HCT116 (cell line): ENCODE measurements around the gene GOLT1A. TPM values are rescaled to one million over a fixed set of nuclear protein-coding genes. Genes with fewer than 3 reads are reported as not detected.
A peak's percentile ranks its signal among the peaks of the same experiment; 100 is the strongest.

ENCODE experiments used
- ATAC-seq: fragments of 200-7000 bp; cut with Tn5 transposase; 2 replicates; pipeline ENCODE4 v1.9.1; 2020; ENCODE audit warnings: mild to moderate bottlenecking, moderate library complexity
- BruUV-seq: library from RNA; stranded (reverse); fragments of 400-500 nt; replicated peaks from 2 replicates; lab custom pipeline; 2021; lab: Mats Ljungman, UMichigan
- CTCF ChIA-PET: fragments of 300-600 bp; sonication (Branson Sonifier 250); formaldehyde crosslinking; loops from one replicate; lab custom pipeline; 2021; ENCODE audit warnings: antibody characterized with exemption; lab: Charles Lee
- POLR2A ChIA-PET: fragments of 300-600, 350-600 bp; sonication (Branson Sonifier 250); formaldehyde crosslinking; loops from one replicate; lab custom pipeline; 2021; ENCODE audit warnings: antibody characterized with exemption; lab: Charles Lee
- RAD21 ChIA-PET, 2 experiments: fragments of 300-600 bp; sonication (Branson Sonifier 250); formaldehyde crosslinking; loops; one replicate each; lab custom pipeline; 2023; ENCODE audit warnings: low total read pairs in 2 of 2; ENCODE audit not compliant: uncharacterized antibody in 2 of 2, unreplicated experiment in 2 of 2, low non-redundant PET in 1 of 2; lab: Charles Lee
- DNase-seq: peaks from one replicate; pipeline ENCODE4 v3.0.0-alpha.2; 2010; ENCODE audit warnings: low read depth, low spot score
- H2AFZ ChIP-seq: fragments of 200-600 bp; shearing (Covaris generic), sonication (generic); 2 replicates; pipeline ENCODE4 v1.6.1; 2017; ENCODE audit warnings: low read depth, mixed run types, mixed read lengths, antibody characterized with exemption, low read length; ENCODE audit not compliant: poor library complexity, severe bottlenecking
- H3K27ac ChIP-seq: 2 replicates; pipeline ENCODE4 v1.5.1; 2012; ENCODE audit warnings: low read depth, low read length
- H3K27me3 ChIP-seq: fragments of 200-600 bp; sonication (generic); 2 replicates; pipeline ENCODE4 v1.6.1; 2016; ENCODE audit warnings: mixed run types, low read length, mixed read lengths; ENCODE audit not compliant: insufficient read depth
- H3K36me3 ChIP-seq, 2 experiments: fragments of 200-500 bp in 1 of 2; fragments of 200-600 bp in 1 of 2; sonication (Bioruptor generic) in 1 of 2; sonication (generic) in 1 of 2; 2 replicates each; pipeline versions ENCODE4 v1.5.1 to v1.6.1; 2014 to 2016; ENCODE audit warnings: low read length in 2 of 2, inconsistent platforms in 1 of 2, mixed read lengths in 1 of 2, mixed run types in 1 of 2; ENCODE audit not compliant: insufficient read depth in 2 of 2, control insufficient read depth in 1 of 2
- H3K4me1 ChIP-seq, 2 experiments: fragments of 200-600 bp in 1 of 2; sonication (generic) in 1 of 2; 2 replicates each; pipeline versions ENCODE4 v1.5.1 to v1.6.1; 2012 to 2017; ENCODE audit warnings: low read length in 2 of 2, inconsistent platforms in 1 of 2, mild to moderate bottlenecking in 1 of 2, mixed read lengths in 1 of 2, mixed run types in 1 of 2, moderate library complexity in 1 of 2; ENCODE audit not compliant: insufficient read depth in 2 of 2, control insufficient read depth in 1 of 2
- H3K4me2 ChIP-seq: fragments of 200-600 bp; sonication (generic); 2 replicates; pipeline ENCODE4 v1.6.1; 2017; ENCODE audit warnings: mixed run types, low read length, mixed read lengths
- H3K4me3 ChIP-seq, 2 experiments: fragments of 200-600 bp in 1 of 2; sonication (generic) in 1 of 2; replicated peaks in 1 of 2; 2 replicates each; pipeline ENCODE4 v1.5.1; 2011 to 2016; ENCODE audit warnings: low read length in 2 of 2, control low read depth in 1 of 2, low read depth in 1 of 2, mild to moderate bottlenecking in 1 of 2, mixed read lengths in 1 of 2, mixed run types in 1 of 2
- H3K79me2 ChIP-seq: fragments of 200-600 bp; sonication (generic); 2 replicates; pipeline ENCODE4 v1.6.1; 2017; ENCODE audit warnings: mild to moderate bottlenecking, mixed run types, low read length, moderate library complexity, mixed read lengths; ENCODE audit not compliant: insufficient read depth
- H3K9ac ChIP-seq: fragments of 200-600 bp; sonication (generic); 2 replicates; pipeline ENCODE4 v1.6.1; 2016; ENCODE audit warnings: low read length, mixed read lengths
- H3K9me2 ChIP-seq: fragments of 200-600 bp; sonication (generic), shearing (Covaris generic); 2 replicates; pipeline ENCODE4 v1.6.1; 2017; ENCODE audit warnings: mixed run types, mild to moderate bottlenecking, moderate library complexity; ENCODE audit not compliant: insufficient read depth
- H3K9me3 ChIP-seq, 2 experiments: fragments of 200-500 bp in 1 of 2; fragments of 200-600 bp in 1 of 2; sonication (Bioruptor generic) in 1 of 2; sonication (generic) in 1 of 2; 2 replicates each; pipeline ENCODE4 v1.6.1; 2014 to 2017; ENCODE audit warnings: low read length in 2 of 2, mixed read lengths in 2 of 2, inconsistent platforms in 1 of 2, low read depth in 1 of 2, mild to moderate bottlenecking in 1 of 2, mixed run types in 1 of 2, moderate library complexity in 1 of 2; ENCODE audit not compliant: control insufficient read depth in 1 of 2, insufficient read depth in 1 of 2
- H4K20me1 ChIP-seq: fragments of 200-600 bp; sonication (generic), shearing (Covaris generic); 2 replicates; pipeline ENCODE4 v1.6.1; 2017; ENCODE audit warnings: mixed run types, mild to moderate bottlenecking, moderate library complexity; ENCODE audit not compliant: insufficient read depth
- CBX3 ChIP-seq: IDR thresholded peaks from 2 replicates; pipeline ENCODE4 v1.6.1; 2012; ENCODE audit warnings: low read depth
- EGR1 ChIP-seq: IDR thresholded peaks from 2 replicates; pipeline ENCODE4 v1.6.1; 2012; ENCODE audit warnings: low read depth
- ELF1 ChIP-seq: IDR thresholded peaks from 2 replicates; pipeline ENCODE4 v1.6.1; 2012; ENCODE audit warnings: low read depth, borderline replicate concordance
- EZH2phosphoT487 ChIP-seq: fragments of 200-600 bp; IDR thresholded peaks from 2 replicates; pipeline ENCODE4 v1.6.1; 2018; ENCODE audit warnings: antibody characterized with exemption, borderline replicate concordance
- FOSL1 ChIP-seq: IDR thresholded peaks from 2 replicates; pipeline ENCODE4 v1.6.1; 2012; ENCODE audit warnings: low read depth
- POLR2A ChIP-seq: IDR thresholded peaks from 2 replicates; pipeline ENCODE4 v1.7.0; 2011; ENCODE audit warnings: borderline replicate concordance; ENCODE audit not compliant: insufficient read depth, insufficient read length; ENCODE audit errors: extremely low read depth
- POLR2AphosphoS5 ChIP-seq: IDR thresholded peaks from 2 replicates; pipeline ENCODE4 v1.6.1; 2011; ENCODE audit warnings: mild to moderate bottlenecking, low read depth, low read length, moderate library complexity
- SP1 ChIP-seq: IDR thresholded peaks from 2 replicates; pipeline ENCODE4 v1.6.1; 2012; ENCODE audit warnings: low read depth
- SRF ChIP-seq: IDR thresholded peaks from 2 replicates; pipeline ENCODE4 v1.6.1; 2012; ENCODE audit warnings: low read depth
- TCF7L2 ChIP-seq: IDR thresholded peaks from 2 replicates; pipeline ENCODE4 v1.7.0; 2011; ENCODE audit warnings: borderline replicate concordance, inconsistent platforms; ENCODE audit not compliant: insufficient read depth, insufficient read length; ENCODE audit errors: extremely low read depth
- YY1 ChIP-seq: IDR thresholded peaks from 2 replicates; pipeline ENCODE4 v1.6.1; 2011; ENCODE audit warnings: low read length, low read depth, moderate library complexity, mild to moderate bottlenecking; ENCODE audit not compliant: insufficient replicate concordance; ENCODE audit errors: extremely low read depth
- ZFX ChIP-seq: fragments of 450-650 bp; IDR thresholded peaks from 2 replicates; pipeline ENCODE4 v1.6.1; 2017
- ZNF274 ChIP-seq: fragments of 200-500 bp; sonication (Bioruptor generic); IDR thresholded peaks from 2 replicates; pipeline ENCODE4 v1.6.1; 2014; ENCODE audit warnings: mild to moderate bottlenecking, low read depth, low read length, inconsistent platforms
- intact Hi-C: fragments of 100-400 bp; cut with micrococcal nuclease; formaldehyde crosslinking; loops from 2 replicates; pipeline ENCODE4 v1.10.0; 2022
- total RNA-seq: library from RNA; stranded (reverse); gene quantifications from one replicate; pipeline ENCODE4 v1.2.1, GENCODE V29; 2021; ENCODE audit not compliant: unreplicated experiment
- TF ChIP-seq, protein P1 (sequence below), 3 experiments: fragments of 200-600 bp in 1 of 3; sonication (generic) in 1 of 3; IDR thresholded peaks in 2 of 3; conservative IDR thresholded peaks in 1 of 3; 2 replicates each; pipeline ENCODE4 v1.5.1; 2012 to 2017; ENCODE audit warnings: low read depth in 2 of 3, low read length in 2 of 3, antibody characterized with exemption in 1 of 3, borderline replicate concordance in 1 of 3, control low read depth in 1 of 3, mild to moderate bottlenecking in 1 of 3, mixed read lengths in 1 of 3, mixed run types in 1 of 3, moderate library complexity in 1 of 3; ENCODE audit not compliant: insufficient read depth in 1 of 3
- TF ChIP-seq, protein P2 (sequence below): IDR thresholded peaks from 2 replicates; pipeline ENCODE4 v1.6.1; 2011; ENCODE audit warnings: mild to moderate bottlenecking, low read length, moderate library complexity; ENCODE audit not compliant: insufficient replicate concordance; ENCODE audit errors: extremely low read depth

Gene GOLT1A
- total RNA-seq, 1 experiment from 2014 or later, result 8.0 TPM

DNA sequence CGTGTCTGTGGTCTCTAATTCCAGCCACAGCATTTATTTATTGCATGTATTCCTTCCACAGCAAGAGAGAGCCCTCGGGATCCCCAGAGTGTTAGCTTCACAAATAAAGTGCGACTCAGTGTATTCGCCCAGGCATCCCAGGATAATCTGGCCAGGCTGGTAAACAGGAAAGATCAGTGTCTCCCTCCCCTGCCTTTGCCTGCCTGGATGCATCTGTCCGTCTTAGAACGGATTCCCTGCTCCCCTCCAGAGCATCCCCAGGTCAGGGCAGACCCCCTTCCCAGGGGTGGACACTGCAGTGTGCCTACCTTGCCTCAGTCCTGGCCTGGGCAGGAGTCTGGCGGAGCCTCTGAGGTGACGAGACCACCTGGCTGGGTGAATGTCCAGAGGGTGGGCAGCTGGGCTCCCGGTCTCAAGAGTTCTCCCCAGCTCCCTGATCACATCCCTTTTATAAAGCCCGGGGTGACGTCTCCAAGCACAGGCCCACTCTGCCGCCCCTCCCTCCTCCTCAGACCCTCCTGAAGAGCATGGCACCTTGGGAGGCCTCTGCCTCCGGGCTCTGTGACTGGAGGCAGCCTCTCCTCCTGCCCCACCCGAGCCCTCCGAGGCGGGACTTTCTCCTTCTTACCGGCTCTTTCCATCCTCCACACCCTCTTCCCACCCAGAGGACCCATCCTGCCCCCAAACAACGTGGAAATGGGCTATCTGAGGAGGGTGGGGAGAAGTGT is 17.6 kb downstream of the GOLT1A start, which contains the start of gene KISS1:
KISS1 (minus strand) TSS at position 424 of the 728 bp plus-strand sequence. CDS start 3,615 bp downstream, outside the sequence.
- no TSS peak for BruUV-seq
- H3K36me3 ChIP-seq, result no peaks in the 10 kb centered on the region
- TF ChIP-seq SP1 (no peak), EGR1 (no peak), SRF (no peak), CBX3 (no peak), POLR2A (no peak), ELF1 (no peak), POLR2AphosphoS5 (no peak), EZH2phosphoT487 (no peak), TCF7L2 (no peak), ZFX (no peak), FOSL1 (no peak), ZNF274 (no peak), YY1 (no peak)
- TF ChIP-seq, protein P1, sequence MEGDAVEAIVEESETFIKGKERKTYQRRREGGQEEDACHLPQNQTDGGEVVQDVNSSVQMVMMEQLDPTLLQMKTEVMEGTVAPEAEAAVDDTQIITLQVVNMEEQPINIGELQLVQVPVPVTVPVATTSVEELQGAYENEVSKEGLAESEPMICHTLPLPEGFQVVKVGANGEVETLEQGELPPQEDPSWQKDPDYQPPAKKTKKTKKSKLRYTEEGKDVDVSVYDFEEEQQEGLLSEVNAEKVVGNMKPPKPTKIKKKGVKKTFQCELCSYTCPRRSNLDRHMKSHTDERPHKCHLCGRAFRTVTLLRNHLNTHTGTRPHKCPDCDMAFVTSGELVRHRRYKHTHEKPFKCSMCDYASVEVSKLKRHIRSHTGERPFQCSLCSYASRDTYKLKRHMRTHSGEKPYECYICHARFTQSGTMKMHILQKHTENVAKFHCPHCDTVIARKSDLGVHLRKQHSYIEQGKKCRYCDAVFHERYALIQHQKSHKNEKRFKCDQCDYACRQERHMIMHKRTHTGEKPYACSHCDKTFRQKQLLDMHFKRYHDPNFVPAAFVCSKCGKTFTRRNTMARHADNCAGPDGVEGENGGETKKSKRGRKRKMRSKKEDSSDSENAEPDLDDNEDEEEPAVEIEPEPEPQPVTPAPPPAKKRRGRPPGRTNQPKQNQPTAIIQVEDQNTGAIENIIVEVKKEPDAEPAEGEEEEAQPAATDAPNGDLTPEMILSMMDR (IDR thresholded peaks at IDR 0.05 in 2 of 3, conservative IDR thresholded peaks at IDR 0.05 in 1 of 3; ENCODE audit: borderline replicate concordance in 1 of 3, insufficient read depth in 1 of 3, low read depth in 2 of 3, low read length in 2 of 3), result no peak
- TF ChIP-seq, protein P2, sequence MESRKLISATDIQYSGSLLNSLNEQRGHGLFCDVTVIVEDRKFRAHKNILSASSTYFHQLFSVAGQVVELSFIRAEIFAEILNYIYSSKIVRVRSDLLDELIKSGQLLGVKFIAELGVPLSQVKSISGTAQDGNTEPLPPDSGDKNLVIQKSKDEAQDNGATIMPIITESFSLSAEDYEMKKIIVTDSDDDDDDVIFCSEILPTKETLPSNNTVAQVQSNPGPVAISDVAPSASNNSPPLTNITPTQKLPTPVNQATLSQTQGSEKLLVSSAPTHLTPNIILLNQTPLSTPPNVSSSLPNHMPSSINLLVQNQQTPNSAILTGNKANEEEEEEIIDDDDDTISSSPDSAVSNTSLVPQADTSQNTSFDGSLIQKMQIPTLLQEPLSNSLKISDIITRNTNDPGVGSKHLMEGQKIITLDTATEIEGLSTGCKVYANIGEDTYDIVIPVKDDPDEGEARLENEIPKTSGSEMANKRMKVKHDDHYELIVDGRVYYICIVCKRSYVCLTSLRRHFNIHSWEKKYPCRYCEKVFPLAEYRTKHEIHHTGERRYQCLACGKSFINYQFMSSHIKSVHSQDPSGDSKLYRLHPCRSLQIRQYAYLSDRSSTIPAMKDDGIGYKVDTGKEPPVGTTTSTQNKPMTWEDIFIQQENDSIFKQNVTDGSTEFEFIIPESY, result no peak
- TF ChIP-seq, all 23 proteins: peak for 0
- Histone ChIP-seq H2AFZ (no peak within 1 kb of the TSS), H3K9me2 (no peaks in the 10 kb centered on the region), H3K9me3 (no peaks in the 10 kb centered on the region), H3K9ac (no peak within 1 kb of the TSS), H3K27ac (no peak within 1 kb of the TSS), H4K20me1 (no peaks in the 10 kb centered on the region), H3K4me1 (peaks cover 13 to 45% of the 10 kb centered on the region in 2 experiments), H3K4me3 (no peak within 1 kb of the TSS), H3K27me3 (no peaks in the 10 kb centered on the region), H3K4me2 (peak within 1 kb of the TSS; percentile 8; the same call in 1 of the 2 replicates), H3K79me2 (no peaks in the 10 kb centered on the region)
- ChIA-PET CTCF (interaction anchor here (2.7 kb wide), 1 partner anchor 11 kb away, joined by 31 read pairs; no protein-coding TSS in a partner anchor), RAD21 (no interaction called here), POLR2A (no interaction called here)
- ATAC-seq (no peak), DNase-seq (no peak)
- intact Hi-C loops, result no loop called here
